Kasumi-1 (cell line): Measurements from ENCODE around the gene TTC7B.

Experiments used
- DNase-seq, 2 experiments: peaks; one replicate each; lab custom pipeline; 2025; lab: John Stamatoyannopoulos, UW

The TTC7B gene

GRCh38 chr14:90805662-90806540 is 10.3 kb downstream of the TTC7B start:
- DNase-seq = no peak

DNA sequence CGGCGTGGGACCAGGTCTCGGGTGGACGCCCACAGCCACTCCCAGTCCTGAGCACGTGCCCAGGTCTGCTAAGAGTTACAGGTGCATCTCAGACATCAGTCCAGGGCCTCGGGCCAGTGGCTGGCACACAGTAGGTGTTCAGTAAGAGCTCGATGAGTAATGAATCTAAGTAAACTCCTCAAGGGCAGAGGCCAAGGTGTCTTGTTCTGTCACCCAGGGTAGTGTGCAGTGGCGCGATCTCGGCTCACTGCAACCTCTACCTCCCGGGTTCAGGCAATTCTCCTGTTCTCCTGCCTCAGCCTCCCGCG is 11.2 kb downstream of the TTC7B start:
- DNase-seq = no peak

DNA sequence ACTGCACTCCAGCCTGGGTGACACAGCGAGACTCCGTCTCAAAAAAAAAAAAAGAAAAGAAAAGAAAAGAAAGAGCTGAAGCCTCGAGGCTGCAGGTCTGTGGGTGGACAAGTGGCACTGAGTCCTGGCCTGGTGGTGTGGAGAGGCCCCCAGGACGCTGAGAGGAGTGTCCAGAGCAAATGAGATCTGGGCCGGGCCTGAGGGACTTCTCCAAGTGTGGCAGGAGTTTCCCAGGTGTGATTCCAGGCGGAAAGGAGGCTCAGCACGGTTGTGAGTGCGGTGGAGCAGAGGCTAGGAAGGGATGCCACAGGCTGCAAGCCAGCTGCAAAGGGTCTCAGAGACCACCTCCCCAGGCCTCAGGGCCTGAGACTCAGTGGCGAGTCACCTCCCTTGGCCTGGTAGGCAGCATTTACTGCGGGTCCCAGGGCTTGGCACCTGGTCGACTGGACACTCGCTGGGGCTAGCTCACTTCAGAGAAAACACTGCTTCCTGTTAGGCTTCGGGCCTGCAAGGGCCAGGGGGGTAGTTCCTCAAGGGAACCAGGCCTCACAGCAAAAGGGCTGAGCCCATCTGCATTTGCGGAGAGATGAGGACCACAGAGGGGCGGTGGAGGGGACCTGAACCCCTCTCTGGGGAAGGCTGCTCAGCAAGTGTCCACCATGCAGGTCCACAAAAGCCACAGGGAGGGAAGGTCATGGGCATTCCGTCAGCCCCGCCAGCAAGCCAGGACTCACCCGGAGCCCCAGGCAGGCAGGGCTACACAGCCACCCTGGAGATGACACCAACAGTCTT is 11.7 kb downstream of the TTC7B start:
- no peak for DNase-seq

- DNase-seq = no peak
Observed at GRCh38 chr14:90803249-90803648, 13.0 kb downstream of the TTC7B start.

DNA sequence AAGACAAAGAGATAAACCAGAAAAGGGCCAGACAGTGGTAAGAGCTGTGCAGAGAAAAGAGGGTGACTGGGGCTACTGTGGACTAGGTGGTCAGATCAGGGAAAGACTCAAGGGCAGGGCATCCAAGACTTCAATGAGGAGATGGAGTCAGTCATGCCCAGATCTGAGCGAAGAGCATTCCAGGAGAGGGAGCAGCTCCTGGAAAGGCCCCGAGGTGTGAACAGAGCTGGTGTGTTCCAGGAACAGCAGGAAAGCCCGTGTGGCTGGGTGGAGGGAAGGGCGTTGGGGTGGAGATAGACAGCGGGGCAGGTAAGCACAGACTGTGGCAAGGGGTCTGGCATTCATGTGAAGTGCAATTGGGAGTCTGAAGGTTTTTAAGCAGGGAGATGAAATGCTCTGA is 16.8 kb downstream of the TTC7B start:
- DNase-seq = no peak

DNA sequence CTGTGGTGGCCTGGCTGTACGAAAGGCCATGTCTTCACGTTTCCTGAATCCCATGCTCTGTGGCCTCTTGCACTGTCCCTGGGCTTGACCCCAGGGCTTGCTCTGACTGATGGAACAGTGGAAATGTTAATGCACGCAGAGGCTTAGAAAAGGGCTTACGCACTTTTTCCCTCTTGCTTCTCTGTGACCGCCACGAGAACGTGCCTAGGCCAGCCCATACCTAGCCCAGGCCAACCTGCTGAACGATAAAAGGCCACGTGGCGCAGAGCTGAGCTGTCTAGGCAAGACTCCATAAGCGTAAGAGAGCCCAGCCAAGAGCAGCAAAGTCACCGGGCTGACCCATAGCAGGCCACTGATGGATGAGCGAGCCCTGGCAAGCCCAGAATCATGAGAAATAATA is 18.3 kb downstream of the TTC7B start:
- DNase-seq = no peak

DNA sequence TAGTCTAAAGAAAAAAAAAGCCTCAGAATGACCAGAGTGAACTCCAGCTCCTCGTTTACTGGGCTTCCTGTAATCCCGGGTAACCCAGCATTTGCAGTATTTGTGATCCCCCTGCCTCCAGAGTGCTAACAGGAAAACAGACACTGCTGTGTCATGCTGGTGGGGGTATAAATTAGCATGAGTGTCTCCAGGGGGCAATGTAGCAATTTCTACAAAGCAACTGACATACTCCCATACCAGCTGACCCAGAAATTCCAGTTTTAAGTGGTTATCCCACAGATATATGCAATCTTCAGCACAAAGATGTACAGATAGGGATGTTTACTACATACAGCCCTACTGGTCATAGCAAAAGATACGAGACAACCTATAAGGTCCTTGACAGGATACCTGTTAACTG is 18.8 kb downstream of the TTC7B start:
- DNase-seq = peak in 1 of 2 experiments; percentile 5

DNA sequence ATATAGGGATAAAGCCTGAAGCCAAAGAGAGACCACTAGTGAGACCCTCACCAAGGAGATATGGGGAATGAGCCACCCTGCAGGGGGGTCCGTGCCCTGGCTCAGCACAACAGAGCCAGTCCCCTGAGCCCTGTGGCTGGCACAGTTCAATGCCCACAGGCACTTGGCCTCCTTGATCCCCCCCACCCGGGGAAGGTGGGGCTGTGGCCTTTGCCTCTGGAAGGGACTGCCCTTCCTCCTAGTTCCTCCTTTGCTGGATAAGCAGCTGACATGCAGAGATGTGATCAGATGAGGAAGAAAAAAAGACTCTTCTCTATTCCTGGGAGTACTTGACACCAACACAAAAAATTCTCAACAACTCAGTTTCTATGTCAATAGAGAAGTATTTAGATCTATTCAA is 19.9 kb downstream of the TTC7B start:
- DNase-seq = peak; percentile 84 to 85

GRCh38 chr14:90795744-90796143 is 20.5 kb downstream of the TTC7B start:
- no peak for DNase-seq

DNA sequence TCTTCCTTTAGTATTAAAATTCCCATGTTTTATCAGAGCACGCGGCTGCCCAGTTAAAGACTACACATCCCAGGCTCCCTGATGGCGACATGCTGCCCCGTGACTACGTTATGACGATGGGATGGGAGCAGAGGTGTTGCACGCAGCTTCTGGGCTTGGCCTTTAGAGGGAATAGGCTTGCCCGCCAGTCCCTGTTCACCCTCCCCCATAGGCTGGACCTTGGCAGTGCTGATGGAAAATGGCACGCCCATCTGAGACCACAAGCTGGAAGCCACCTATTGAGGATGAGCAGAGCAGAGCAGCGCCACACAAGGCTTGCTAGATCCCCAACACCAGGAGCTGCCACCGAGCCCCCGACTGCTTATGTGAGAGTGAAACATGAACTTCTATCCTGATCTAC is 24.7 kb downstream of the TTC7B start:
- DNase-seq = no peak

DNA sequence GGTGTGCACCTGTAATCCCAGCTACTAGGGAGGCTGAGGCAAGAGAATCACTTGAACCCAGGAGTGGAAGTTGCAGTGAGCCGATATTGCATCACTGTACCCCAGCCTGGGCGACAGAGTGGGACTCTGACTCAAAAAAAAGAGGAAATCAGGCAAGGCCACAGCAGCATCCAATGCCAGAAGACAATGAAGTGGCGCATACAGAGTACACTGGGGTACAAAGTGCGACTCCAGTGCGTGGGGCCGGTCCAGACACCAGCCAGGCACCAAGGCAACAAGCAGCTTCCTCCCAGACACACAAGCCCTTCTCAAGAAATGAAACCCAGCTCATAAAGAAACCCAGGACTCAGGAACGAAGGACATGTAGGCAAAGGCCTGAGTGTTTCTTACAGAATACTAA is 28.2 kb downstream of the TTC7B start:
- peak; percentile 9 to 20 for DNase-seq

- DNase-seq = no peak
Observed at GRCh38 chr14:90785876-90786450, 30.3 kb downstream of the TTC7B start.

- DNase-seq = peak; percentile 45 to 60
Observed at GRCh38 chr14:90785471-90785870, 30.8 kb downstream of the TTC7B start.

DNA sequence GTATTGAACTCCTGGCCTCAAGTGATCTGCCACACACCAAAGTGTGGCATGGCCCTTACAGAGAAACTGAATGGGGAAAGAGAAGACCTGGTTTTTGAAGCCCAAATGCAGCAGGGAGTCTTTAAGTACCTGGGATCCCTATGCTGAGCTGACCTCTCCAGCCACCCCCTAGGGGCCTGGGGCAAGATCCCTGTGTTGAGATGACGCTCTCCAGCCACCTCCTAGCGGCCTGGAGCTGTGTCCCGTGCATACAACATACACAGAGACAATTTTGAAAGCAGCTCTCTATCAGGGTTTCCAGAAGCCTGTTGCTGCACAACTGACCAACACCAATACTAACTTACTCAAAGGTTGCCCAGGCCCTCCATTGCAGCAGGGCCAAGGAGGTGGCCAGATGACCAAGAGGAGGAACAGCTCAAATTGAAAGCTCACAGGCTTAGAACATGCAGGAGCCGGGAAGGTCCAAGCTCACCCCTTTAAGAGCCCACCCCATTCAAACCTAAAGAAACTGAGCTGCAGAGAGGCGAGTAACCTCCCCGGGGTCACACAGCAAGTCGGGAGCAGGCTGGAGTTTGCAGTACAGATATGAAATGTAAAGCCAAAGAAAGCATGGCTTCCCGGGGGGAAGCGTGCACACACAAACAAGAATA is 31.5 kb downstream of the TTC7B start:
- DNase-seq = no peak

DNA sequence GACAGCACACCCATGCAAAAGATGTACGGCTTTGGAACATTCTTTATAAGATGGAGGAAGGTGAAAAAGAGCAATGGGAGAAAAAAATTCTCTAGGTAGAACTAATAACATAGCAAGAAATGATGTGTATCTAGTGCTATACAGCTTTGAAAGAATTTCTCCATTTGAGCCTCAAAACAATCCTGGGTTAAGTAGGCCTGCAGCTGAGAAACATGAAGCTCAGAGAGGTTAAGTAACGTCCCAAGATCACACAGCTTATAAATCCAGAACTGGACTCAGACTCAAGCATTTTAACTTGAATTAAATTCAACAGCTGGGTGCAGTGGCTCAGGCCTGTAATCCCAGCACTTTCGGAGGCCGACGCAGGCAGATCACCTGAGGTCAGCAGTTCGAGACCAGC is 32.9 kb downstream of the TTC7B start:
- DNase-seq = no peak

- no peak for DNase-seq
Observed at GRCh38 chr14:90782892-90783291, 33.3 kb downstream of the TTC7B start.

DNA sequence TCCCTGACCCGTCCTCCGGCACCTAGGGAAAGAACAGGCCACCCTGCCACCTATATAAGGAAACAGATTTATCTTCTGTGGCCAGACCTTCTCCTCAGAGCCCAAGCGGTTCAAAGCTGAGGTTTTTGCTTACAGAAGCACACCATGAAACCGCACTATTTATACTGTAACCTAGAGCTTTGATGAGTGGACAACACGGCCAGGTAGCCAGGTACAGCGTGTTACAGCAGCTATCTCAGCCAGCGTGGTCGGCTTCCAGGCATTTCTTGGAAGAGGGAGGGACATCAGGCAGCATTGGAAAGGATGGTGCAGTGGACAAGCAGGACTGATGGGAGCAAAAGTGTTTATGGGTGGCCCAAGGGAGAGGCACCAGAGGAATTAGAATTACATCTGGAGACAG is 34.4 kb downstream of the TTC7B start:
- DNase-seq = no peak

- no peak for DNase-seq
Observed at GRCh38 chr14:90781344-90781761, 34.9 kb downstream of the TTC7B start.

- DNase-seq = no peak
Observed at GRCh38 chr14:90780519-90780918, 35.7 kb downstream of the TTC7B start.

- DNase-seq = no peak
Observed at GRCh38 chr14:90778571-90779255, 37.5 kb downstream of the TTC7B start.

GRCh38 chr14:90777830-90778485 is 38.3 kb downstream of the TTC7B start:
- no peak for DNase-seq
